GM21529 (cell line): ENCODE data around the gene ITM2C.

Source experiments
- ATAC-seq: cut with Tn5 transposase; IDR thresholded peaks from one replicate; pipeline ENCODE4 v1.9.1; 2021; ENCODE audit not compliant: unreplicated experiment

ITM2C gene

GRCh38 chr2:230872151-230872967 lies 7.6 kb downstream of the ITM2C start:
- peak; percentile 2 for ATAC-seq

GRCh38 chr2:230872968-230873660 lies 8.4 kb downstream of the ITM2C start:
- ATAC-seq = peak; percentile 67

- peak; percentile 74 for ATAC-seq
Observed at GRCh38 chr2:230873661-230874401, 9.1 kb downstream of the ITM2C start.

DNA sequence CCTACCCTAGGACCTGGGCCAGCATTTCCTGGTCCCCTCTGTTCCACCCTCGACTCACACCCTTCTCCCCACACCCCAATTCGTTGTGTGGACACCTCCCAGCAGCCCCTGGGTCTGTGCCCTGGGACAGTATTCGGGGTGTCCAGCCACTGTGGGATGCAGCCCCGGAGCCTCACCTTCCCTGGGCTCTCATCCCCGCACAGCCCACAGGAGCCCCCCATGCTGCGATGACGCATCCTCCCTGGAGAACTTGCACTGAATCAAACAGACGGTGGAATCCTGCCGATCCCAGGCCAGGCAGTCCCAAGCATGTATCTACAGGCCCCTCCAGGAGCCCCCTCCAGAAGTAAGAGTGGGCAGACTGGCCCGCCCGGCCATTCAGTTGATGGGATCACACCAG lies 9.7 kb downstream of the ITM2C start:
- ATAC-seq = no peak

GRCh38 chr2:230874876-230875275 lies 10.1 kb downstream of the ITM2C start:
- no peak for ATAC-seq

GRCh38 chr2:230875347-230876315 lies 10.9 kb downstream of the ITM2C start:
- ATAC-seq = no peak

DNA sequence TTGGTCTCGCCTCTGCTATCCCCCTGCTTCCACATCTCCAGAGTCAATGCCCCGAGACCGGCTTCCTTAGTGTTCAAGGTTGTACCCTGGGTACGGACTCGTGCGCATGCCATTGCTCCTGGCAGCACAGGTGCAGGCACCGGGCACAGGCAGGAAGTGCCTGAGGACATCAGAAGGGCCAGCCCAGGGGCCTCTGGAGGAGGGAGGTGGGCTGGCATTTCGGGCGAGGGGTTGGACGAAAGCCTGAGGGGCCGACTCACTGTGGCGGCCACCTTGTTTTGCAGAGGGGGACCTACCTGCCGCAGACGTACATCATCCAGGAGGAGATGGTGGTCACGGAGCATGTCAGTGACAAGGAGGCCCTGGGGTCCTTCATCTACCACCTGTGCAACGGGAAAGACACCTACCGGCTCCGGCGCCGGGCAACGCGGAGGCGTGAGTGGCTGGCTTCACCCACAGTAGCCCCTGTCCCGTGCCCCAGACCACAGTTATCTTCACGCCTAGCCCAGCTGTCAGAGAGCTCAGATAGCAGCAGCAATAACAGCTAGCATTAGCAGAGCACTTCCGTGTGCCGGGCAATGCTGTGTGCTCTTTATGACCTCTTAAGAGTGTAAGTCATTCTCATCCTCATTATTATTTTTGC lies 12.5 kb downstream of the ITM2C start:
- ATAC-seq = no peak

- ATAC-seq = no peak
Observed at GRCh38 chr2:230877759-230878598, 13.2 kb downstream of the ITM2C start.

DNA sequence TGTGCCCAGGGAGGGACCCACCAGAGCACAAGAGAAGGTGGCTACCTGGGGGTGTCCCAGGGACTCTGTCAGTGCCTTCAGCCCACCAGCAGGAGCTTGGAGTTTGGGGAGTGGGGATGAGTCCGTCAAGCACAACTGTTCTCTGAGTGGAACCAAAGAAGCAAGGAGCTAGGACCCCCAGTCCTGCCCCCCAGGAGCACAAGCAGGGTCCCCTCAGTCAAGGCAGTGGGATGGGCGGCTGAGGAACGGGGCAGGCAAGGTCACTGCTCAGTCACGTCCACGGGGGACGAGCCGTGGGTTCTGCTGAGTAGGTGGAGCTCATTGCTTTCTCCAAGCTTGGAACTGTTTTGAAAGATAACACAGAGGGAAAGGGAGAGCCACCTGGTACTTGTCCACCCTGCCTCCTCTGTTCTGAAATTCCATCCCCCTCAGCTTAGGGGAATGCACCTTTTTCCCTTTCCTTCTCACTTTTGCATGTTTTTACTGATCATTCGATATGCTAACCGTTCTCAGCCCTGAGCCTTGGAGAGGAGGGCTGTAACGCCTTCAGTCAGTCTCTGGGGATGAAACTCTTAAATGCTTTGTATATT lies 14.0 kb downstream of the ITM2C start:
- ATAC-seq = no peak

GRCh38 chr2:230879271-230879882 lies 14.6 kb downstream of the ITM2C start:
- ATAC-seq = no peak

DNA sequence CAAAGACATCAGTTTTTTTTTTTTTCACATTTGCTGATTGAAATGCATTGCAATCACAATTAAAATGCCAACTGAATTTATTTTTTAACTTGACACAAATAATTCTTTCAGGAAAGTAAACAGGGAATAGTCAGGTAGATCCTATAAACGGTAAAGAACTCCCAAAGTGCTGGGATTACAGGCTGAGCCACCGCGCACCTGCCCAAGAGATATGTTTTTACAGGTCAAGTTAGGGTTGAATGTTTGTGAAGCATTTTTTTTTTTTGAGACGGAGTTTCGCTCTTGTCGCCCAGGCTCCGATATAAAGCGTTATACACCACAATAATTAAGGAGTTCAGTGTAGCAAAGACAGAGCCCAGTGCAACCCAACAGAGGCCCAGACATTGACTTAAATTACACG lies 15.1 kb downstream of the ITM2C start:
- ATAC-seq = no peak

DNA sequence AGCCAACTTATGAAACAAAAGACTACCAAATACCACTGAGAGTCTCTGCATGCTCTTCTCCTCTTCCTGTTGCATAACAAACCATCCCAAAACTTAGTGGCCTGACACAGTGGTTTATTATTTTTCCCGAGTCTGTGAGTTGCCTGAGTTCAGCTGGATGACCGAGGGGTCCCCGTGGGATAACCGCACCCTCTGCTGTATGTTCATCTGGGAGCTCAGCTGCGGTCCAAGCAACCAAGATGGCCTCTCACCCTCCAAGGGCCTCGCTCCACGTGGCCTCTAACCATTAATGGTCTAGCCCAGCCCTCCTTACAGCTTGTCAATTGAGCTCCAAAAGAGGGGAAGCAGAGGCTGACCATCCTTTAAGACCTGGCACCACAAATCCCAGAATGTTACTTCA lies 17.1 kb downstream of the ITM2C start:
- no peak for ATAC-seq

DNA sequence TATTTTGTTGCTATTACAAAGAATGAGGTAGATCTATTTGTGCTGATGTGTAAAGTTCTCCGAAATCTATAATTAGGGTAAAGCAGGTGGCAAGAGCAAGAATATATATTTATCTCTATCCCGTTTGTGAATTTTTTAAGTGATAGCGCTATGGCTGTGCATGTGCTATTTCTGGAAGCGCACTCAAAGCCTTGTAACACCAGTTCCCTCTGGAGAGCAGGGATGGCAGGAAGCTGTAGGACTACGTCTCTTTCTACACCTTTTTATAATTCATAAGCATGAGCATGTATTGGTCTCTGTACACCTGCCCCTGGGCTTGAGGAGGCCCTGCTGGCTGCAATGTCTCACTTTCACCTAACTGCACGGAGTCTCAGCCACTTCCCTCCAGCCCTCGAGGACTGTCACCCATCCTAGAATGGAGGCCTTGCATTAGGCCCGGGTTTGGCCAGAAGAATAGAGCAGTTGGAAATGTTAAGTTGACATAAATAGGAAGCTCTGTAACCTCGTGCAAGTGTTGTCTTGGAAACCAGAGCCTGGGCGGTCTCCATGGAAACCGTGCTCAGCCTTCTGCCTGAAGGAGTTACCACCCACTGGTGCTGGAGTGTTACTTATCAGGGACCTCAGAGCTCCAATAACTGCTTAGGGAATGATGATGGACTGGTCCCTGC lies 20.9 kb downstream of the ITM2C start:
- no peak for ATAC-seq

GRCh38 chr2:230886206-230886605 lies 21.5 kb downstream of the ITM2C start:
- no peak for ATAC-seq

- no peak for ATAC-seq
Observed at GRCh38 chr2:230886671-230887071, 21.9 kb downstream of the ITM2C start.

GRCh38 chr2:230887342-230887741 lies 22.6 kb downstream of the ITM2C start:
- ATAC-seq = no peak

DNA sequence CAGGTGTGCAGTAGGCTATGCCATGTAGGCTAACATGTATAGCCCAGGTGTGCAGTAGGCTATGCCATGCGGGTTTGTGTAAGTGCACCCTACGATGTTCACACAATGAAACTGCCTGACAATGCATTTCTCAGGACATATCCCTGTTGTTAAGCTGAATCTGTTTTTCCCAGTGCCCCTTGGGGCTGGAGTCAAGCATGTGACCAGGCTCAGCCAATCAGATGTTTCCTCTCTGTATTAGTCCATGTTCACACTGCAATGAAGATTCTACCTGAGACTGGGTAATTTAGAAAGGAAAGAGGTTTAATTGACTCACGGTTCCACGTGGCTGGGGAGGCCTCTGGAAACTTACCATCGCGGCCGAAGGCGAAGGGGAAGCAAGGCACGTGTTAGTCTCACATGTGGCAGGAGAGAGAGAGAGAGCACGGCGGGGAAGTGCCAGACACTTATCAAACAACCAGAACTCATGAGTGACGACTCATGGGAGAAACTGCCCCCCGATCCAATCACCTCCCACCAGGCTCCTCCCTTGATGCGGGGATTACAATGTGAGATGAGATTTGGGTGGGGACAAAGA lies 24.2 kb downstream of the ITM2C start:
- no peak for ATAC-seq
